NCI-H2196 (cell line): ENCODE measurements around the gene AP4E1.
"Not testable (repeated sequence)": the region's sequence is repeated elsewhere in the genome, so short reads cannot be mapped to it uniquely, and the experiment has no call there.

ENCODE experiments used
- DNase-seq: peaks from one replicate; lab custom pipeline; 2025; ENCODE audit not compliant: unreplicated experiment; lab: John Stamatoyannopoulos, UW

Gene AP4E1

GRCh38 chr15:50943638-50944037 lies 35.2 kb downstream of the AP4E1 start:
- DNase-seq = no peak

GRCh38 chr15:50944672-50945071 lies 36.2 kb downstream of the AP4E1 start:
- no peak for DNase-seq

- DNase-seq = no peak
These were observed 37.2 kb downstream of the AP4E1 start for GRCh38 chr15:50945725-50946124.

GRCh38 chr15:50950745-50951144 lies 42.3 kb downstream of the AP4E1 start:
- not testable (repeated sequence) for DNase-seq

- DNase-seq = no peak
These were observed 44.8 kb downstream of the AP4E1 start for GRCh38 chr15:50953302-50953701.

- not testable (repeated sequence) for DNase-seq
These were observed 46.4 kb downstream of the AP4E1 start for GRCh38 chr15:50954837-50955236.

GRCh38 chr15:50959717-50960116 lies 51.2 kb downstream of the AP4E1 start:
- DNase-seq = no peak

GRCh38 chr15:50964075-50964474 lies 55.6 kb downstream of the AP4E1 start:
- no peak for DNase-seq

GRCh38 chr15:50968353-50968752 lies 59.9 kb downstream of the AP4E1 start:
- no peak for DNase-seq

GRCh38 chr15:50970524-50970923 lies 62.0 kb downstream of the AP4E1 start:
- no peak for DNase-seq

GRCh38 chr15:50971115-50971514 lies 62.6 kb downstream of the AP4E1 start:
- DNase-seq = no peak

GRCh38 chr15:50971542-50971941 lies 63.1 kb downstream of the AP4E1 start:
- no peak for DNase-seq

GRCh38 chr15:50973605-50974004 lies 65.1 kb downstream of the AP4E1 start:
- DNase-seq = no peak

- no peak for DNase-seq
These were observed 68.7 kb downstream of the AP4E1 start for GRCh38 chr15:50977162-50977561.

GRCh38 chr15:50978580-50978979 lies 70.1 kb downstream of the AP4E1 start:
- no peak for DNase-seq

- no peak for DNase-seq
These were observed 70.6 kb downstream of the AP4E1 start for GRCh38 chr15:50979041-50979440.

GRCh38 chr15:50993598-50993997 lies 85.1 kb downstream of the AP4E1 start:
- DNase-seq = no peak

GRCh38 chr15:50996641-50997040 lies 88.2 kb downstream of the AP4E1 start:
- DNase-seq = no peak

- no peak for DNase-seq
These were observed 89.0 kb downstream of the AP4E1 start for GRCh38 chr15:50997371-50998051.

- DNase-seq = no peak
These were observed 95.6 kb downstream of the AP4E1 start for GRCh38 chr15:51004103-51004551.

GRCh38 chr15:51006336-51006985 lies 98.0 kb downstream of the AP4E1 start:
- no peak for DNase-seq

- no peak for DNase-seq
These were observed 98.7 kb downstream of the AP4E1 start for GRCh38 chr15:51007131-51007666.
